ENCODE results near the gene GSTM2. TPM values are rescaled to one million over a fixed set of nuclear protein-coding genes. Genes with fewer than 3 reads are reported as not detected.

GSTM2 gene
- total RNA-seq, 1 donor from 2014 or later = 20.4 TPM

GRCh38 chr1:109641861-109642260 is 26.0 kb upstream of the GSTM2 start:
- peaks cover 5% of the 10 kb centered on the region for H3K27me3 Mint-ChIP-seq (ENCODE audit: unreplicated experiment)
- peaks cover 3% of the 10 kb centered on the region for H3K4me1 Mint-ChIP-seq (ENCODE audit: unreplicated experiment)
- no peak overlapping the region for H3K4me3 Mint-ChIP-seq (ENCODE audit: unreplicated experiment)
- peak overlapping the region; percentile 48 for H3K27ac Mint-ChIP-seq (ENCODE audit: unreplicated experiment)
- TF ChIP-seq CTCF (IDR thresholded peaks at IDR 0.05; ENCODE audit: unreplicated experiment) = no peak
- no peak for DNase-seq (ENCODE audit: low spot score)
- H3K9me3 Mint-ChIP-seq (ENCODE audit: unreplicated experiment) = no peaks in the 10 kb centered on the region
- H3K36me3 Mint-ChIP-seq (ENCODE audit: low read depth, unreplicated experiment) = no peaks in the 10 kb centered on the region

- no peak for DNase-seq (ENCODE audit: low spot score)
- Mint-ChIP-seq H3K27me3 (ENCODE audit: unreplicated experiment) (peaks cover 5% of the 10 kb centered on the region), H3K4me1 (ENCODE audit: unreplicated experiment) (peaks cover 3% of the 10 kb centered on the region), H3K27ac (ENCODE audit: unreplicated experiment) (no peak overlapping the region), H3K36me3 (ENCODE audit: low read depth, unreplicated experiment) (no peaks in the 10 kb centered on the region), H3K9me3 (ENCODE audit: unreplicated experiment) (no peaks in the 10 kb centered on the region), H3K4me3 (ENCODE audit: unreplicated experiment) (no peak overlapping the region)
- no peak for TF ChIP-seq CTCF (IDR thresholded peaks at IDR 0.05; ENCODE audit: unreplicated experiment)
Measured at GRCh38 chr1:109642626-109643025, 25.2 kb upstream of the GSTM2 start.

GRCh38 chr1:109643385-109644230 is 24.2 kb upstream of the GSTM2 start:
- Mint-ChIP-seq H3K9me3 (ENCODE audit: unreplicated experiment) (no peaks in the 10 kb centered on the region), H3K36me3 (ENCODE audit: low read depth, unreplicated experiment) (no peaks in the 10 kb centered on the region), H3K4me1 (ENCODE audit: unreplicated experiment) (peaks cover 3% of the 10 kb centered on the region), H3K27me3 (ENCODE audit: unreplicated experiment) (peaks cover 5% of the 10 kb centered on the region), H3K27ac (ENCODE audit: unreplicated experiment) (no peak overlapping the region), H3K4me3 (ENCODE audit: unreplicated experiment) (no peak overlapping the region)
- peak; percentile 84 for TF ChIP-seq CTCF (IDR thresholded peaks at IDR 0.05; ENCODE audit: unreplicated experiment)
- DNase-seq (ENCODE audit: low spot score) = peak; percentile 96

- no peak for DNase-seq (ENCODE audit: low spot score)
- no peak for TF ChIP-seq CTCF (IDR thresholded peaks at IDR 0.05; ENCODE audit: unreplicated experiment)
- no peaks in the 10 kb centered on the region for H3K9me3 Mint-ChIP-seq (ENCODE audit: unreplicated experiment)
- H3K4me3 Mint-ChIP-seq (ENCODE audit: unreplicated experiment) = no peak overlapping the region
- H3K4me1 Mint-ChIP-seq (ENCODE audit: unreplicated experiment) = peaks cover 7% of the 10 kb centered on the region
- no peak overlapping the region for H3K27ac Mint-ChIP-seq (ENCODE audit: unreplicated experiment)
- peaks cover 5% of the 10 kb centered on the region for H3K27me3 Mint-ChIP-seq (ENCODE audit: unreplicated experiment)
- H3K36me3 Mint-ChIP-seq (ENCODE audit: low read depth, unreplicated experiment) = no peaks in the 10 kb centered on the region
Measured at GRCh38 chr1:109644670-109645069, 23.2 kb upstream of the GSTM2 start.

- no peak for DNase-seq (ENCODE audit: low spot score)
- Mint-ChIP-seq H3K4me1 (ENCODE audit: unreplicated experiment) (peaks cover 4% of the 10 kb centered on the region), H3K4me3 (ENCODE audit: unreplicated experiment) (no peak overlapping the region), H3K27me3 (ENCODE audit: unreplicated experiment) (no peaks in the 10 kb centered on the region), H3K9me3 (ENCODE audit: unreplicated experiment) (no peaks in the 10 kb centered on the region), H3K27ac (ENCODE audit: unreplicated experiment) (no peak overlapping the region), H3K36me3 (ENCODE audit: low read depth, unreplicated experiment) (no peaks in the 10 kb centered on the region)
- TF ChIP-seq CTCF (IDR thresholded peaks at IDR 0.05; ENCODE audit: unreplicated experiment) = no peak
Measured at GRCh38 chr1:109649491-109649914, 18.4 kb upstream of the GSTM2 start.
